ENCODE measurements around the gene GNAI1.

The GNAI1 gene

DNA sequence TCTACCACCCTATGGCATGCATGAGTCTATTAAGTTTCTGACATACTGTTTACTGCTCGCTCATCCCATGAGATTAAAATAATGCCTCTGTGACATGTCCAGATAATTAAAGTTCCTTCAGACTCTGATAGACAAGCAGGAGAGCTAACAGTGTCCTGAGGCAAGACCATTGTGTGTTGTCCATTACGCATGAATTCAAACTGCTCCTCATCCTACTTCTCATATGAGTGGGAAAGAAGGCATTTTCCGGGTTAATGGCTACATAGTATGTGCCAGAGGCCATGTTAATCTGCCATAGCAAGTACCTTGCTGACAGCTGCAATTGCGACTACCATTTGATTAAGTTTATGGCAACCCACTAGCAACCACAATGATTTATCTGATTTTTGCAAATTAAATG lies 113.3 kb downstream of the GNAI1 start:
- Mint-ChIP-seq H3K27ac (no peak overlapping the region), H3K27me3 (ENCODE audit: low read depth) (no peaks in the 10 kb centered on the region), H3K9me3 (no peaks in the 10 kb centered on the region), H3K36me3 (ENCODE audit: low read depth) (no peaks in the 10 kb centered on the region), H3K4me3 (no peak overlapping the region), H3K4me1 (peaks cover 7% of the 10 kb centered on the region)
- TF ChIP-seq CTCF (IDR thresholded peaks at IDR 0.05; ENCODE audit: unreplicated experiment in 3 of 3) = no peak

DNA sequence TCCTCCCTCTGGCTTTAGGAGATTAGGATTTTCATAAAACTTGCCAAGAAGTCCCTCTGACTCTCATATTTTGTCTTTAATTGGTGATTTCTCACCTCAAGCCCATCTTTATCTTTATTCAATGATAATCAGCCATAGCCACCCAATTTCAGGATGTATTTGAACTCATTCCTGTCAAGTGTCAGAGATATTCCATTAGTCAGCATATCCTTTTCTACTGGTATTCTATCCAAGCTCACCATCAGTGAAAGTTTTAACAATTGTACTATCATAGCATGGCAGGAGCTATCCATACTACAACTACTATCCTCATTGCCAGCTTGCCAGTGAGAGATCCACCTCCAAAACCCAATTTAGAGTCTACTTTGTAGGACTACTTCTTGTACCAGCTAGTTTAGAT lies 114.6 kb downstream of the GNAI1 start:
- no peak overlapping the region for H3K4me3 Mint-ChIP-seq
- H3K27ac Mint-ChIP-seq = no peak overlapping the region
- H3K27me3 Mint-ChIP-seq (ENCODE audit: low read depth) = no peaks in the 10 kb centered on the region
- no peaks in the 10 kb centered on the region for H3K9me3 Mint-ChIP-seq
- H3K4me1 Mint-ChIP-seq = peaks cover 6% of the 10 kb centered on the region
- no peaks in the 10 kb centered on the region for H3K36me3 Mint-ChIP-seq (ENCODE audit: low read depth)
- TF ChIP-seq CTCF (IDR thresholded peaks at IDR 0.05; ENCODE audit: unreplicated experiment in 3 of 3) = no peak

DNA sequence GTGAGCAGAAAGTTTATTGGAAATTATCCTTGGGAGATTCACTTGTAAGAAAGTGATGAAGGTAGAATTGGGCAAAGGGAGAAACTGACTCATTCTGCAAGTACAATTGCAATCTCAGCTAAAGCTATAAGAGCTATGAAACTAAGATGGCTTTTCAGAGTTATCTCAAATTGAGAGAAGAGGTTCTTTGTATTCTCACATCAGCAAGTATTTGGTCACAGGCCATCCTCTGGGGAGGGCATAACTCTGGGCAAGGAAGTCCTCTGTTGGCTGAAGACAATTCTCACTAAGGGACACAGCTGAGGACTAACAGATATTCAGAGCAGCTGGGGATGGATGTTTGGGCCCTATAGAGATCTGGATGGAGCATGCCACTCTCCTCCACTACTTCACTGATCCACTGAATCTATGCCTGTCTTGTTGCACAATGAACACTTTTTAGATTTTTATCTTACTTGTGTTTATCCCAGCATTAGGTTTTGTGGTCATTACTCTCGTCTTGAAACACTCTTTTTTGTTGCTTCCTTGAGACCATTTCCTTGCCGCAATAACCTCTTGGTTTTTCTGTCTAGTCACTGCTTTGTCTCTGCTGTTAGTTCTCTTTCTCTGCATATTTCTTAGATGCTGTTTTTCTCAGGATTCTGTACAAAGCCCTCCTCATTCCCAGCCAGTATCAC lies 115.1 kb downstream of the GNAI1 start:
- H3K36me3 Mint-ChIP-seq (ENCODE audit: low read depth) = no peaks in the 10 kb centered on the region
- no peak for TF ChIP-seq CTCF (IDR thresholded peaks at IDR 0.05; ENCODE audit: unreplicated experiment in 3 of 3)
- H3K9me3 Mint-ChIP-seq = no peaks in the 10 kb centered on the region
- H3K4me1 Mint-ChIP-seq = peaks cover under 1% of the 10 kb centered on the region
- no peak overlapping the region for H3K4me3 Mint-ChIP-seq
- H3K27ac Mint-ChIP-seq = no peak overlapping the region
- H3K27me3 Mint-ChIP-seq (ENCODE audit: low read depth) = no peaks in the 10 kb centered on the region

DNA sequence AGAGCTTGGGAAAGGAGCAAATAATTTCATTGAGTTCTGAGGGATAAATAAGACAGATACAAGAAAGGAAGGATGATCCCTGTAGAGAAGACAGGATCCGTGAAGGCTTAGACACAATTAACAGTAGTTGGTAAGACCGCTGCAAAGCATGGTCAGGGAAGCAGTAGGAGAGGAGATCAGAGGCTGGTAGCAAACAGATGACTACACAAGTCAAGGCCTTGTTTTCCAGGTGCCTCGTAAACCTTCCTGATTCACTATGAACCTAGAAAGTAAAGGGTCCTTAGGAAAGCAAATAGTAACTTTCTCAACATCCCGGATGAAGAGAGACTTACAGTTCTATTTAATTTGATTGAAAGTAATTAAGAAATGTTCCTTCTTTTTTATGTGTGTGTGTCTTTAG lies 118.6 kb downstream of the GNAI1 start:
- Mint-ChIP-seq H3K27me3 (ENCODE audit: low read depth) (no peaks in the 10 kb centered on the region), H3K9me3 (no peaks in the 10 kb centered on the region), H3K27ac (no peak overlapping the region), H3K36me3 (ENCODE audit: low read depth) (no peaks in the 10 kb centered on the region), H3K4me3 (no peak overlapping the region), H3K4me1 (peaks cover 10% of the 10 kb centered on the region)
- TF ChIP-seq CTCF (IDR thresholded peaks at IDR 0.05; ENCODE audit: unreplicated experiment in 3 of 3) = no peak

GRCh38 chr7:80253653-80254052 lies 119.0 kb downstream of the GNAI1 start:
- peaks cover 10% of the 10 kb centered on the region for H3K4me1 Mint-ChIP-seq
- H3K4me3 Mint-ChIP-seq = no peak overlapping the region
- H3K9me3 Mint-ChIP-seq = no peaks in the 10 kb centered on the region
- H3K36me3 Mint-ChIP-seq (ENCODE audit: low read depth) = no peaks in the 10 kb centered on the region
- no peak for TF ChIP-seq CTCF (IDR thresholded peaks at IDR 0.05; ENCODE audit: unreplicated experiment in 3 of 3)
- no peak overlapping the region for H3K27ac Mint-ChIP-seq
- H3K27me3 Mint-ChIP-seq (ENCODE audit: low read depth) = no peaks in the 10 kb centered on the region

- Mint-ChIP-seq H3K27ac (no peak overlapping the region), H3K27me3 (ENCODE audit: low read depth) (no peaks in the 10 kb centered on the region), H3K4me3 (no peak overlapping the region), H3K36me3 (ENCODE audit: low read depth) (no peaks in the 10 kb centered on the region), H3K9me3 (no peaks in the 10 kb centered on the region), H3K4me1 (peaks cover 10% of the 10 kb centered on the region)
- TF ChIP-seq CTCF (IDR thresholded peaks at IDR 0.05; ENCODE audit: unreplicated experiment in 3 of 3) = no peak
These were observed 121.0 kb downstream of the GNAI1 start for GRCh38 chr7:80255656-80256055.

All from nephron (organoid).